ENCODE measurements around the gene HELZ. TPM values are rescaled to one million over a fixed set of nuclear protein-coding genes. Genes with fewer than 3 reads are reported as not detected.
A peak's percentile ranks its signal among the peaks of the same experiment; 100 is the strongest.

HELZ gene
- total and polyA plus RNA-seq, 2 donors from 2014 or later, result 2.8 to 58.8 TPM

- no peak for FAIRE-seq
- Histone ChIP-seq H3K36me3 (ENCODE audit: control insufficient read depth in 2 of 3, insufficient read depth in 3 of 3, low read length in 3 of 3) (no peaks in the 10 kb centered on the region), H3K9ac (ENCODE audit: low read length in 3 of 3) (no peak overlapping the region), H3K27me3 (ENCODE audit: control insufficient read depth, insufficient read depth, low read length) (no peaks in the 10 kb centered on the region), H3K9me3 (ENCODE audit: control insufficient read depth in 2 of 3, insufficient read depth in 1 of 3, low read length in 3 of 3) (no peaks in the 10 kb centered on the region), H3K4me1 (ENCODE audit: control insufficient read depth in 2 of 3, insufficient read depth in 2 of 3, low read depth in 1 of 3, low read length in 3 of 3) (no peaks in the 10 kb centered on the region), H3K4me3 (ENCODE audit: low read length in 3 of 3) (no peak overlapping the region), H3K27ac (ENCODE audit: low read depth in 2 of 2, low read length in 2 of 2) (no peak overlapping the region)
- TF ChIP-seq CTCF (IDR thresholded peaks at IDR 0.05; ENCODE audit: borderline replicate concordance, extremely low read depth, insufficient read depth), result no peak
- DNase-seq, result peak in 1 of 5 donors; percentile 5
- intact Hi-C loops (cut with DNase I), result no loop called here
Measured at GRCh38 chr17:67281053-67281452, 36.1 kb upstream of the HELZ start.

GRCh38 chr17:67280279-67280678, 35.3 kb upstream of the HELZ start:
- Histone ChIP-seq H3K27me3 (ENCODE audit: control insufficient read depth, insufficient read depth, low read length) (no peaks in the 10 kb centered on the region), H3K4me1 (ENCODE audit: control insufficient read depth in 2 of 3, insufficient read depth in 2 of 3, low read depth in 1 of 3, low read length in 3 of 3) (no peaks in the 10 kb centered on the region), H3K4me3 (ENCODE audit: low read length in 3 of 3) (no peak overlapping the region), H3K27ac (ENCODE audit: low read depth in 2 of 2, low read length in 2 of 2) (no peak overlapping the region), H3K9me3 (ENCODE audit: control insufficient read depth in 2 of 3, insufficient read depth in 1 of 3, low read length in 3 of 3) (no peaks in the 10 kb centered on the region), H3K36me3 (ENCODE audit: control insufficient read depth in 2 of 3, insufficient read depth in 3 of 3, low read length in 3 of 3) (no peaks in the 10 kb centered on the region), H3K9ac (ENCODE audit: low read length in 3 of 3) (no peak overlapping the region)
- intact Hi-C loops (cut with DNase I), result no loop called here
- DNase-seq, result peak in 1 of 5 donors; percentile 22
- no peak for TF ChIP-seq CTCF (IDR thresholded peaks at IDR 0.05; ENCODE audit: borderline replicate concordance, extremely low read depth, insufficient read depth)
- no peak for FAIRE-seq

- Histone ChIP-seq H3K4me1 (ENCODE audit: control insufficient read depth in 2 of 3, insufficient read depth in 2 of 3, low read depth in 1 of 3, low read length in 3 of 3) (no peaks in the 10 kb centered on the region), H3K4me3 (ENCODE audit: low read length in 3 of 3) (no peak overlapping the region), H3K9me3 (ENCODE audit: control insufficient read depth in 2 of 3, insufficient read depth in 1 of 3, low read length in 3 of 3) (no peaks in the 10 kb centered on the region), H3K36me3 (ENCODE audit: control insufficient read depth in 2 of 3, insufficient read depth in 3 of 3, low read length in 3 of 3) (no peaks in the 10 kb centered on the region), H3K27ac (ENCODE audit: low read depth in 2 of 2, low read length in 2 of 2) (no peak overlapping the region), H3K27me3 (ENCODE audit: control insufficient read depth, insufficient read depth, low read length) (no peaks in the 10 kb centered on the region), H3K9ac (ENCODE audit: low read length in 3 of 3) (no peak overlapping the region)
- DNase-seq (no peak), FAIRE-seq (no peak)
- TF ChIP-seq CTCF (IDR thresholded peaks at IDR 0.05; ENCODE audit: borderline replicate concordance, extremely low read depth, insufficient read depth), result no peak
- intact Hi-C loops (cut with DNase I), result no loop called here
Measured at GRCh38 chr17:67279115-67279514, 34.1 kb upstream of the HELZ start.

GRCh38 chr17:67278363-67278762, 33.4 kb upstream of the HELZ start:
- no peaks in the 10 kb centered on the region for H3K9me3 ChIP-seq (ENCODE audit: control insufficient read depth in 2 of 3, insufficient read depth in 1 of 3, low read length in 3 of 3)
- intact Hi-C loops (cut with DNase I), result no loop called here
- H3K27me3 ChIP-seq (ENCODE audit: control insufficient read depth, insufficient read depth, low read length), result no peaks in the 10 kb centered on the region
- H3K4me1 ChIP-seq (ENCODE audit: control insufficient read depth in 2 of 3, insufficient read depth in 2 of 3, low read depth in 1 of 3, low read length in 3 of 3), result no peaks in the 10 kb centered on the region
- no peak overlapping the region for H3K9ac ChIP-seq (ENCODE audit: low read length in 3 of 3)
- DNase-seq (no peak), FAIRE-seq (no peak)
- no peak overlapping the region for H3K27ac ChIP-seq (ENCODE audit: low read depth in 2 of 2, low read length in 2 of 2)
- no peak for TF ChIP-seq CTCF (IDR thresholded peaks at IDR 0.05; ENCODE audit: borderline replicate concordance, extremely low read depth, insufficient read depth)
- no peaks in the 10 kb centered on the region for H3K36me3 ChIP-seq (ENCODE audit: control insufficient read depth in 2 of 3, insufficient read depth in 3 of 3, low read length in 3 of 3)
- no peak overlapping the region for H3K4me3 ChIP-seq (ENCODE audit: low read length in 3 of 3)

All from kidney (tissue), 14 donors.